Measurements from ENCODE around the gene DQX1.
A peak's percentile ranks its signal among the peaks of the same experiment; 100 is the strongest.
"Not testable (repeated sequence)": the region's sequence is repeated elsewhere in the genome, so short reads cannot be mapped to it uniquely, and the experiment has no call there.

DQX1 gene

GRCh38 chr2:74525717-74526648 lies at the start of gene DQX1:
Gene DQX1 (minus strand): TSS chr2:74526231. CDS start chr2:74525729, 502 bp downstream.
- peak; percentile 26 for DNase-seq (ENCODE audit: low spot score)

GRCh38 chr2:74575320-74575719 lies 49.3 kb upstream of the DQX1 start:
- no peak for DNase-seq (ENCODE audit: low spot score)

GRCh38 chr2:74573747-74574562 lies 47.9 kb upstream of the DQX1 start:
- peak; percentile 28 for DNase-seq (ENCODE audit: low spot score)

GRCh38 chr2:74572178-74572925 lies 46.3 kb upstream of the DQX1 start:
- DNase-seq (ENCODE audit: low spot score) = no peak

GRCh38 chr2:74571058-74571457 lies 45.0 kb upstream of the DQX1 start:
- DNase-seq (ENCODE audit: low spot score) = no peak

GRCh38 chr2:74569686-74570085 lies 43.7 kb upstream of the DQX1 start:
- DNase-seq (ENCODE audit: low spot score) = no peak

GRCh38 chr2:74567881-74568280 lies 41.9 kb upstream of the DQX1 start:
- no peak for DNase-seq (ENCODE audit: low spot score)

- DNase-seq (ENCODE audit: low spot score) = no peak
These were observed 40.7 kb upstream of the DQX1 start for GRCh38 chr2:74566754-74567085.

- DNase-seq (ENCODE audit: low spot score) = no peak
These were observed 40.2 kb upstream of the DQX1 start for GRCh38 chr2:74566076-74566753.

- no peak for DNase-seq (ENCODE audit: low spot score)
These were observed 38.2 kb upstream of the DQX1 start for GRCh38 chr2:74564222-74564621.

GRCh38 chr2:74562126-74562775 lies 36.2 kb upstream of the DQX1 start:
- no peak for DNase-seq (ENCODE audit: low spot score)

GRCh38 chr2:74561022-74561421 lies 35.0 kb upstream of the DQX1 start:
- not testable (repeated sequence) for DNase-seq (ENCODE audit: low spot score)

GRCh38 chr2:74560591-74560990 lies 34.6 kb upstream of the DQX1 start:
- DNase-seq (ENCODE audit: low spot score) = no peak

- DNase-seq (ENCODE audit: low spot score) = no peak
These were observed 33.9 kb upstream of the DQX1 start for GRCh38 chr2:74559912-74560311.

GRCh38 chr2:74558284-74559230 lies 32.5 kb upstream of the DQX1 start:
- no peak for DNase-seq (ENCODE audit: low spot score)

GRCh38 chr2:74556831-74557370 lies 30.9 kb upstream of the DQX1 start:
- no peak for DNase-seq (ENCODE audit: low spot score)

GRCh38 chr2:74556159-74556558 lies 30.1 kb upstream of the DQX1 start:
- no peak for DNase-seq (ENCODE audit: low spot score)

- no peak for DNase-seq (ENCODE audit: low spot score)
These were observed 29.6 kb upstream of the DQX1 start for GRCh38 chr2:74555610-74556103.

GRCh38 chr2:74554820-74555531 lies 28.9 kb upstream of the DQX1 start:
- DNase-seq (ENCODE audit: low spot score) = peak; percentile 18

Data from CD4-positive, alpha-beta T cell treated with Interleukin-15 for 4 hours (primary cell).